DMS153 treated with DMSO at 0.1 percent for 48 hours (cell line): ENCODE results near the gene SLC6A3.
A peak's percentile ranks its signal among the peaks of the same experiment; 100 is the strongest.

ENCODE experiments used
- DNase-seq: peaks from one replicate; lab custom pipeline; 2025; ENCODE audit not compliant: unreplicated experiment; lab: John Stamatoyannopoulos, UW

SLC6A3 gene

DNA sequence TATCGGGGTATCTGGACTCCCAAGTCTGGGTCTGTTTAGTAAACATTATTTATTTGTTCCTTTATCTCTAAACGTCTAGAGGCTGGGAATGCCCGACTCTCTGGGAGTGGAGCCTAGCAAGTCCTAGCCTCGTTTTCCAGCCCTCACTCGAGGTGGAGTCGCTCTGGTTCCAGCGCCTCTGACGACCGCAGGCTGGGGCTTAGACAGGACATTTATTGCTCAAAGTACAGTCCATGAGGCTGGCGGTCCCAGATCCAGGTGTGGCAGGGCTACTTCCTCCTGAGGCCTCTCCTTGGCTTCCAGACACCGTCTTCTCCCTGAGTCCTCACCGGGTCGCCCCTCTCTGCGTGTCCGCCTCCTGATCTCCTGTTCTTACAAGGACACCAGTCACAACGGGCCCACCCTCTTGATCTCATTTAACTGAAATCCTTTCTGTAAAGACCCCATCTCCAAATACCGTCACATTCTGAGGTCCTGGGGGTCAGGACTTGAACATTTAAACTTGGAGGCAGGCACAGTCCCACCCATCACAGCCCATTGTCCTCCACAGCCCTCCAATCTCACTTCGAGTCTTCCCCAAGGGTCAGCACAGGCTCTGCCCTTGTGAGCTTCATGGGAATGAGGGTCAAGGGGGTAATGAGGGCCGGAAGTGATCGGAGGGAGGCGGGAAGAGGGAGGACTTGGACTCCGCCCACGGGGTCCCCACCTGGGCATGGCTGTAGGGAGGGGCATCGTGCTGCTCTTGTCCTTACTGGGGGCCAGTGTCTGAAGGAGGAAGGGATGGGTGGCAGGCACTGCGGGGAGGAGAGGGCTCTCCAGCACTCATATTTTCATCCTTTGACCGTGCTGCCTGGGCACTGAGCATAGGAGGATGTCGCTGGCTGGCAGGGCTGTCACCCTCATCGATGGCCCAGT lies 88.1 kb downstream of the SLC6A3 start:
- DNase-seq: no peak

GRCh38 chr5:1354576-1354975 lies 90.7 kb downstream of the SLC6A3 start:
- no peak for DNase-seq

DNA sequence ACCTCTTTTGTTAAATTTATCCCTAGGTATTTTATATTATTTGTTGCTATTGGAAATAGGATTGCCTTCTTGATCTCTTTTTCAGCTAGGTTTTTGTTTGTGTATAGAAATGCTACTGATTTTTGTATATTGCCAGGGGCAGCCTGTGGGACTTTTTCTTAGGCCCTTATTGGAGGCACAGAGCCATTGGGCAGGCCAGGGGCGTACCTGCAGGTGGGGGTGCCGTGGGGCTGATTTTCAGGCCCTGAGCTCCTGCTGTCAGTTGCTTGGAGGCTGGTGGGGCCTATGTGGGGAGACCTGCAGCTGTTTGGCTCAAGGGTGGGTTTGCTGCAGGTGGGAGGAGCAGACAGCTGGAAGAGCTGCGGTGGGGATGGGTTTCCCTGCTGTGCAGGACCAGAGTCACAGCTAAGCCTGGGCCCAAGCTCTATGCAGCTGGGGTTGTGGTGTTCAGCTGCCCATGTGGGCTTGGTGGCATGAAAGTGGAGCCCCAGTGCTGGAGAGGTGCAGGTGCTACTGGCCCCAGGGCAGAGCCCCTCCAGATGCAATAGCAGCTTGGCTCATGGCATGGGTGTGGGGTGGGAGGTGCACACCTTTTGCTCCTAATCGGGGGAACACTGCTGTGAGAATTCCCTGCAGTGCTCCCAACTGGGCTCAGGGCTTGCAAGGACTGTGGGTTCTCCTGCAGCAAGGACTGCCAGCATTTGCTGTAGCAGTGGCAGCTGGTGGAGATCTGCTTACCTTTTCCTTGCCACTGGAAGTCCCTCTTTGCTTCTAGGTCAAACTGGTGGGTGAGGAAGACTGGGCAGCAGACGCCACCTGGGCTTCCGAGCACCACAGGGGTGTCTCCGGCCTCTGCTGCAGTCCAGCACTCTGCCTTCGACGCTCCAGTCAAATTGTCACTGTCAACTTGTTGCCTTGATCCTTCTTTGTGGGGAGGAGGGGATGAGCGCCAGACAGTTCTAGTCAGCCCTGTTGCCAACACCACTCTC lies 92.7 kb downstream of the SLC6A3 start:
- no peak for DNase-seq

DNA sequence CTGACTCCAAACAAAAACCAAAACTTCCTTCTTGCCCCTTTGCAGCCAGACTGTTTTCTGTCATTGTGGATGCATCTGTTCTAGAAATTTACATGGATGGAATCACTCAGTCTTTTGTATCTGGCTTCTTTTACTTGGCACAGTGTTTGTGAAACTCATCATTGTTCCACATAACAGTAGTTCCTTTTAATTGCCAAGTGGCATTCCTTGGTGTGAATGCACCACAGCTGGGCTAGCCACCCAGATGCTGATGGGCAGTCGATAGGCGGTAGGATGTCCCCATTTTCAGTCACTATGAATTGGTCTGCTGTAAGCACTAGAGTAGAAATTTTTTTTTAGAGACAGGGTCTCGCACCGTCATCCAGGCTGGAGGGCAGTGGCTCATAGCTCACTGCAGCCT lies 94.1 kb downstream of the SLC6A3 start:
- DNase-seq: no peak

- DNase-seq: no peak
Measured at GRCh38 chr5:1349246-1349645, 96.0 kb downstream of the SLC6A3 start.

DNA sequence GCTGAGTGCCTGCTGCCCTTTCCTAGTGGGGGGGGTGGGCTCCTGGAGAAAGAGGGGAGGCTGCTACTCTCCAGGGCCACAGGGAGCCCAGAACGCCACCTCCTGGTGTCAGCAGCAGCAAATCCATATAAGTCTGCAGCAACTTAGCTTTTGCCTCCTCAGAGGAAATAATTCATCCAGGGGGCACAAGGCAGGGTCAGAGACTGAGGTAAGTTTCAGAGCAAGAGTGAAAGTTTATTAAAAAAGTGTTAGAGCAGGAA lies 96.3 kb downstream of the SLC6A3 start:
- DNase-seq: no peak

- no peak for DNase-seq
Measured at GRCh38 chr5:1347571-1347970, 97.7 kb downstream of the SLC6A3 start.

- no peak for DNase-seq
Measured at GRCh38 chr5:1346627-1347440, 98.4 kb downstream of the SLC6A3 start.

GRCh38 chr5:1345876-1346626 lies 99.2 kb downstream of the SLC6A3 start:
- DNase-seq: no peak

DNA sequence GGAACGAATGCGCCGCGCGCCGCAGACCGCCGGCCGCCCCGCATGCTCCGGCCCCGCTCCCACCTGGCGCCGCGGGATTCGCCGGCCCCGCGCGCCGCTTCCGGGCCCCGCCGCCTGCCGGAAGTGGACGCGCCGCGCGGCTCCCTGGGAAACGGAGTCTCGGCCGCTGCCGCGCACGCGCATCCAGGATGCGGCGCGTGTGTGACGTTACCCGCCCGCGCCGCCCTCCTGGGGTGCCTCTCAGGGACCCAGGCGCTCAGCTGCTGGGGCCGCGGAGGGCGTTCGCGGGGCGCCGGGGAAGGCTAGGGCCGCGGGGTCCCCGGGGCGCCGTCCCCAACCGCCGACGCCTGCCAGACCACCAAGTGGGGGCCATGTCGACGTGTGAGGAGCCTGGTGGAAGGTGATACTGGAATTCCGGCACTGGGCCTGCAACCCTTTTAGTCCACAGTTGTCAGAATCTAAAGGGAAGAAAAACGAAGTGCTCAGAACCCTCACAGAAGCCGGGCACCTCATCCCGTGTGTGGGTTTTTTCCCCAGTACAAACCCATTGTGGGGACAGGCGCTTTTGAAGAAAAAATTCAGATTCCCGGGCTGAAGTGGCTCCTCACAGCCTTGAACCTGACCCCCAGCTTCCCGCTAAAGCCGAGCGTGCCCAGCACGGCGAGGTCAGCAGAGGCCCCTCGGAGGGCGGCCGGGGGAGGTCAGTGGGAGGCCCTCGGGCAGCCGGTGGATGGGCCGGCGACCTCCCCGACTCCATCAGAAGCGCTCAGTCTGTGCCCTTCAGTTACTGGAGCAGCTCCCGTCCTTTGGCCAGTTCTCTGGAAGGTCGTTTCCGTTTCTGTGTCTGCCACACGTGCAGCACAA lies 100.0 kb downstream of the SLC6A3 start, which contains the start of gene CLPTM1L:
Gene CLPTM1L (minus strand): TSS at position 125 of the 864 bp plus-strand sequence. CDS start 258 bp downstream, outside the sequence.
- DNase-seq: peak; percentile 90

DNA sequence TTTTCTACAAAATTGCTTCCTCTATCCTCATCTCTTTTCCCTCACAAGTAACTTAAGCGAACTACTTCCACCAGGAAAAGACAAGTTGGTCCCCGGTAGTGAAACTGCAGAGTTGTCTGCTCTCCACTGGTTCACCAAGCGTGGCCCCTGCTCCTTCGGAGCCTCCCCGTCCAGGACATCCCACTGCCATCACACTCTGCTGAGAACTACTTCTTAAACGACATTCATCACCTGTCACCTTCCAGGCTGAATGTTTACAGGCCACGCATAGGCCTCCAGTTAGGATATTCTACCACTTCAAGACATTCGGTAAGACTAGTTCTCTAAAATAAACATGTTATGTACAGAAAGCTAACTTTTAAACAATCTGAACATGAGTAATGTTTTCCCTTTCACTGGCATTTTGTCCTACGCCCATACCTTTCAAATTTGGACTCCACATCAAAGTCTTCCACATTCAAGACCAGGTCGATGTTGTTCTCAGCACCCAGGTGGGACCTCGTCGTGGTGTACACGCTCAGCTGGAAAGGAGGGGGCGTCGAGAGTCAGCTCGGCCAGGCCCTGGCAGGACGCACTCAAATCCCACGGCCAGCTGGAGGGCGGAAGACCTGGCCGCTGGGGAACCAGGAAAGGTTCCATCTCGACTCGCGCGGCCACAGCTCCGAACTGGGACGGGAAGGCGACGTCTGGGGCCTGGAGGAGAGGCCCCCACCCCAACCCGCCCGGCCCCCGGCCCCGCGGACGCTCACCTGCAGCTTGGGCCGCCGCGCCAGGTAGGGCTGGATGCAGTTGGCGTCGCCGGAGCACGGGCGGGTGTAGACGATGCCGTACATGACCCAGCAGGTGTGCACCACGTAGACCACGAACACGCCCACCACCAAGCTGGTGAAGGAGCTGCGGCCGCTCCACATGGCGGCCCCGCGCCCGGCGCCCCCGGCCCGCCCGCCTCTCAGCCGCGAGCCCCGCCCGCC lies 101.0 kb downstream of the SLC6A3 start:
- DNase-seq: no peak

DNA sequence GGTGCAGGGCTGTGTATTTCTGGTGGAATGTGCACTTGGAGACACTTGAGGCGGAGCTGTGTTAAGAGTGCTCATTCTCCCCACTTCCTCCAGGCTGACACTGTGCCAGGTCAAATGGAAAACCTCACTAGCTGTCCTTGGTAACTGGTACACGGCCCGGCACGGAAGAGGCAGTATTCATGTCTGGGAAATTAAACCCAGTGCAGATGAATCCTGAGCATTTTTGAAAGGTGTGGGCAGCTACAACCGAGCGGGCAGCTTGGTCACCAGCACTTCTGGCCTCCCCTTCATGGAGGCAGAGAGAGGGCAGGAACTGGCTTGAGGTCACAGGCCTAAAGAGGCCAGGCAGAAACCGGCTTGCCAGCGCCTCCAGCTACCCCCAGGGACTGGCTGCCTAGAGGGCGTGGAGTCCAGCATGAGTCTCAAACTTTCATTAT lies 101.9 kb downstream of the SLC6A3 start:
- no peak for DNase-seq
